Measurements from ENCODE around the gene KRT23.

Gene KRT23, protein sequence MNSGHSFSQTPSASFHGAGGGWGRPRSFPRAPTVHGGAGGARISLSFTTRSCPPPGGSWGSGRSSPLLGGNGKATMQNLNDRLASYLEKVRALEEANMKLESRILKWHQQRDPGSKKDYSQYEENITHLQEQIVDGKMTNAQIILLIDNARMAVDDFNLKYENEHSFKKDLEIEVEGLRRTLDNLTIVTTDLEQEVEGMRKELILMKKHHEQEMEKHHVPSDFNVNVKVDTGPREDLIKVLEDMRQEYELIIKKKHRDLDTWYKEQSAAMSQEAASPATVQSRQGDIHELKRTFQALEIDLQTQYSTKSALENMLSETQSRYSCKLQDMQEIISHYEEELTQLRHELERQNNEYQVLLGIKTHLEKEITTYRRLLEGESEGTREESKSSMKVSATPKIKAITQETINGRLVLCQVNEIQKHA

DNA sequence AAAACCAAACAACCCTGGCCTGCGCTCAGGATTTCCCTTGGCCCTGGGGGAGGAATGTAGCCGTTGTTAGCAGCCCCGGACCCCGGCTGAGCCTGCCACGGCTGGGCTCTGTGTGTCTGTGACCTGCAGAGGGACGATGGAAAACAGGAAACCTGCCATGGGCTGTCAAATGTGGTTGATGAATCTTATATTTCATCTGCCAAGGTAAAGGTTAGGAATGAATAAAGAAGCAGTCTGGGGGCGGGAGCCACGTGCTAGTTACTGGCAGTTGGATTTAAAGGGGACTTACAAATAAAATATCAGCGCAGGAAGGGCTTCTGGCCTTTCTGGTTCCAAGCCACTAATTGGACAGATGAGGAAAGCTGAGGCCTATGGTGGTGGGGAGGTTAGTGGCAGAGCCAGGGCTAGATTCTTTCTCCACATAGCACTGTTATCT is at the start of gene KRT23:
Gene KRT23 (minus strand): TSS at position 263 of the 436 bp plus-strand sequence. CDS start 1,043 bp downstream, outside the sequence.
- no peak for DNase-seq

DNA sequence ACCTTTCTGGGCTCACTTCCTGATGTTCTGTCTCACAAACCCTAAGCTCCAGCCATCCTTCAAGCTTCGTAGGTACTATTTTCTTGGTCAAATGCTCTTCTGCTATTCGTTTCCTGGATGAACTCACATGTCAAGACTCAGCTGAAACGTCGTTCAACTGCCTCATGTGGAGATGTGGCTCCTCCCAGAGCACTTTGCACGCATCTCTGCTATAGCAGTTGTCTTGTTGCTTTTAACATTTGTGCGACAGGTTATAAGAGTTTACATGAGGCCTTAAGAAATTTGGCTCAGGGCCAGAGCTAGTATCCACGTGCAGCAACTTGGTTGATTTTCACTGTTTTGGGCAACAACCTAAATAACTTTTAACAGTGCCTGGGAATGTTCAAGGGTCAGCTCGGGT is 49.5 kb upstream of the KRT23 start:
- DNase-seq, result no peak

DNA sequence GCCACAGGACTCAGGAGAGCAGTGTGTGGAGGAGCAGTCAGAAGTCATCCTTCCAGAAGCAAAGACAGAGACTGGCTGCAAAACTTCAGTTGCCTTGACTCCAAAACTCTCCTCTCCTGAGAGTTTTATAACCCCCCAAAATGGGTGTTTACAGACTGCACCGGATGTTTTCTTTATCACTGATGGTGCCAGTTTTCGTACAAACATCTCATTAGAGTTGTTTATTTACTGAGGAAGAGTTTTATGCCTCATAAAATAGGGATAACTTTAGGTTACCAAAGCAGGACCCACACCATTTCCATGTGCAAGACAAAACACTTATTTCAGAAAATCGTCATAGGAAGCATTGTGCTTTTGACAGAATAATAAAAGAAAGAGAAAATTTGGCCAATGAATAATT is 46.8 kb upstream of the KRT23 start, which contains the start of gene KRT40:
Gene KRT40 (minus strand): TSS at position 101 of the 400 bp plus-strand sequence. CDS start 53 bp downstream, at position 48.
- no peak for DNase-seq

DNA sequence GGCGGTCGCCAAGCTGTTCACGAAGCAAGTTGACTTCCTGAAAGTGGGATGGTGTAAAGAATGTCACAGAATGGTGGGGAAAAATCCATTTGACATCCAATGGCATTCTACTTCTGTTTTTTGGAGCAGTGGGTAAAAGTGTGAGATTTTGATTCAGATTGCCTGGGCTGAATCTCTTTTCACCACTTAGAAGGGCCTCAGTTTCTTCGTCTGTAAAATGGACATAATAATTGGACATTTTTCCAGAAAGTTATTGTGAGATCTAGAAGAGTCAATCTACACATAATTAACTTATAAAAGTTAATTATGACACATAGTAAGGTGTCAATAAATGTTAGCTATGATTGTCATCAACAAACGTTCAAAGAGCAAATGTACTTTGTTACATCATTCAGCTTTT is 43.7 kb upstream of the KRT23 start:
- no peak for DNase-seq

DNA sequence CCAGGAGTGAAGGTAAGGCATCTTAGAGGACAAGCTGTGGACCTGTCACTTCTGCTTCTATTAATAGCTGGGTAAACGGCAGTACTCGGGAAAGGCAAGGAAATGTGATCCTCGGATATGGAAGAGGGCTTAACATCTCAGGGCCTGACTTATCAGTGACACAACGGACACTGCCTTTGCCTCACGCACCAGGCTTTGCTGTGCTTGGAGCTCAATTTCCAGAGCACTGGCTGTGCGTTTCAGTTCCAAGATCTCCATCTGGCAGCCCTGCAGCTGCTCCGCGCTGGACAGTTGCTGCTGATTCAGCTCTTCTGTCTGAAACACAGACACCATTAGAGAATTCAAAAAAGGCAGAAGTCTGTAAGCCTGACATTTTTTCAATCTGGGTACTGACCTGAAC is 43.1 kb upstream of the KRT23 start:
- DNase-seq, result no peak

DNA sequence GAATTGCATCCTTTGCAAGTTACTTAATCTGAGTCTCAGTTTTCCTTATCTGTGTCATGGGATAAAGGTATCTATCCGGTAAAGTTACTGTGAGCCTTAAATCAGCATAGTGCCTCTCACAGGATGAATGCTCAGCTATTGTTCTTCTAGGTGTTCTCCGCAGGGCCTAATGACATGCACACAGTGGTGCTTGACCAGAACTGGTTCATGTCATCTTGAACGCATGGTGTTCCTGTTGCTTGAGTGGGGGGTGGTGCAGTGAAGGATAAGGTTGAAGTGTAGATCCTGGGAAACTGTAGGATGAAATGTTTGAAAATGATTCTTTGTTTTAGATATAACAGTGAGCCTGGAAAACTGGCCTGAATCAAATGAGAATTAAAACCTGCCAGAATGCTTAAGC is 42.7 kb upstream of the KRT23 start:
- DNase-seq, result no peak

DNA sequence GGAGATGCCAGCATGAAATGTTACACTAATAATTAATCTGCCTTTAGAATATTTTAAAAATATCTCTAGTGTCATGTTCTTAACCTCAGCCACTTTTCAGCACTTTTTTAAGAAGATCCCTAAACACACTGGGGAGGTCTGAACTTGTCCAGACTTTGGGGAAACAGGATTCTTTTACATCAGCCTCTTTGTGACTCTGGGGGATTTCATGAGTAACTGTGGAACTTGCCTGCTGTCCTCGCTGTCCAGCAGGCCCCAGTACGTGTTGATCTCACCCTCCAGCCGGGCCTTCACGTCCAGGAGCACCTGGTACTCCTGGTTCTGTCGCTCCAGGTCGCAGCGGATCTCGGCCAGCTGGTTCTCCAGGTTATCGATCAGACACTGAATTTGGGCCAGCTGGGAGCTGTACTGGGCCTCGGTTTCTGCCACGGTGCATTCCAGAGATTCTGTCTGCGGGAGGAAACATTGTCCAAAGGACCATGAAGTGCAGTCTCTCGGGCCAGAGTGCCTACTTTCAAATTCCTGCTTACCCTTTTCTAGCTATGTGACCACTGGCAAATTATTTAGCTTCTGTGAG is 41.2 kb upstream of the KRT23 start:
- no peak for DNase-seq

DNA sequence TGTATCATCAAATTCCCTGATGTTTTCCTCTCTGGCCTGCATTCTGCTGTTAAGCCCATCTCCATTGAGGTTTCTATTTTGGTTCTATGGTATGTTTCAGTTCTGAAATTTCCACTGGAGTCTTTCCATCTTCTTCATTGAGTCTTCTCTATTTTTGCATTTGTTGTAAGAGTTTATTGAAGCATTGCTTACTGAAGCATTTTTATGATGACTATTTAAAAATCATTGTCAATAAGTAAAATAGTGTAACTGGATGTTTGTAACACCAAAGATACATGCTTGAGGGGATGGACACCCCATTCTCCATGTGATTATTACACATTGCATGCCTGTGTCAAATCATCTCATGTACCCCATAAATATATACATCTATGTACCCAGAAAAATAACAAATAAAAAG is 38.1 kb upstream of the KRT23 start:
- DNase-seq, result no peak

DNA sequence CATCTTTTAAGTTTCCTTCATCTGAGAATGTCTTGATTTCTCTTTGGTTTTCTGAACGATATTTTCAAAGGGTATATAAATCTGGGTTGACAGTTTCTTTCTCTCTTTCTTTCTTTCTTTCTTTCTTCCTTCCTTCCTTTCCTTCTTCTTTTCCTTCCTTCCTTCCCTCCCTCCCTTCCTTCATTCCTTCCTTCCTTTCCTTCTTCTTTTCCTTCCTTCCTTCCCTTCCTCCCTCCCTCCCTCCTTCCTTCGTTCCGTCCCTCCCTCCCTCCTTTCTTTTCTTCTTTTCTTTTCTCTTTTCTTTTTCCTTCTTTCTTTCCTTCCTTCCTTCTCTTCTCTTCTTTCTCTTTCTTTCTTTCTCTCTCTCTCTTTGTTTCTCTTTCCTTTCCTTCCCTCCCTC is 36.9 kb upstream of the KRT23 start:
- no peak for DNase-seq

DNA sequence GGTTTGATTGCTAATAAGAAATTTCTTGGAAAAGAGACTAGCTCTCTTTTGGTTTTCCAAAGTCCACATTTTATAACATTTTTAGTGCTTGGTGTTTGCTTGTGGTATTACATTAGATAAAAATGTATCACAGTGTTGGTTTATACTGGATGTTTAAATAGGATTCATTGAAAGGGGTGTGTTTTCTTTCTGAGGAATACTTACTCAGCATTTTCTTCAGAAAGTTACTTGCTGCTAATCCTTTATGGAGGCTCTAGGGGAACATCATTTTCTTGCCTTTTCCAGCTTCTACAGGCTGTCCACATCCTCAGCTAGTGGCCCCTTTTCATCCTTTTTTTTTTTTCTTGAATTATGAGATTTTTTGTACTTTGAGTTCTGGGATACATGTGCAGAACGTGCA is 30.1 kb upstream of the KRT23 start:
- no peak for DNase-seq

DNA sequence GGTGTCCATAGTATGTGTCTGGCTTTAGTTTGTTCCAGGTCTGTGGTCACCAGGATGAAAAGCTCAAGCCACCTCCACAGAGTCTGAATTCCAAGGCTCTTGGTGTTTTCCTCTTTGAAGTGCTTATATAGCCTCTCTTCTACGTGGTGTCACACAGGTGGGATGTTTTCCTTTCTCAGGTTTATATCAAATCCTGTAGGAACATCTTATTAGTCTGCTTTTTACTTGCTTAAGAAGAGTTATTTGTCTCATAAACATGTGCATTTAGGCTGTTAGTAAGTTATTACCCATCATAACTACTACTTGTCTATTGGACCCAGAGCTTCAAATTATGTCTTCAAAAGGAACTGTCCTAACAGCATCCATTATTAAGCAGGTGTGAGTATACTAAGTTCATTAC is 29.4 kb upstream of the KRT23 start, which contains the start of gene KRT39:
Gene KRT39 (minus strand): TSS at position 101 of the 400 bp plus-strand sequence. CDS start 92 bp downstream, at position 9.
- no peak for DNase-seq

DNA sequence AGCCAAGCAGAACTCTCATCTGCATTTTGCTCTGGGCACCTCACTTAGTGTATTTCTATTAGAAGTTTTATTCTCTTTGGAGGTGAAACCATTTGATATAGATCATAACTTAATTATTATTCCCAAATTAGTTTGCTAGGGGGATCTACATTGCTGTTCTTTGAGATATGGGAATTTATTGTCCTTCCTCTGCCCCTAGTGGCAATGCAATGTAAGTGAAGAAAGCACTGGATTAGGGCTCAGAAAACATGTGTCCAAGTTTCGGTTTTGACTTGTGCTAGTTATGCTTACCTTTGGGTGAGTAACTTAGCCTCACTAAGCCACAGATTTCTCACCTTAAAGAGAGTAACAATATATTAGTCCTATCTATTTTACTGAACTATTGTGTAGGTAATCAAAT is 26.4 kb upstream of the KRT23 start:
- peak; percentile 17 for DNase-seq

DNA sequence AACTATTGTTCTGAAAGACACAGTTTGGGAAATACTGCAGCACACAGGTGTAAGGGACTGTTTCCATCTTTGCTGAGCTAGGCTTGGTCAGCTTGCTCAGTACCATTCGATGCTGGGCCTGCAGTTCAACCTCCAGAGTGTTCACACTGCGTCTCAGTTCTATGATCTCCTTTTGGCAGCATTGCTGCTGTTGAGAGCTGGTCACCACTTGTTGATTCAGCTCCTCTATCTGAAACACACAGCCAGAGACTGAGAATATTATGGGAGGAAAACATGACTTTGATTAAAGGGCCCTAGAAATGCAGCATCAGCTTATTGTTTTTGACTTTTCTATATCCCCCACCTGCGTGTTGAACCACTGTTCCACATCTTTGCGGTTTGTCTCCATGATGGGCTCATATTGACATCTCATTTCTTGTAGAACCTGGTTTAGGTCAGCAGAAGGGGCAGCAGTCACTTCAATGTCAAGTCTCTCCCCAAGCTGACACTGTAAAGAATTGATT is 24.7 kb upstream of the KRT23 start:
- no peak for DNase-seq

DNA sequence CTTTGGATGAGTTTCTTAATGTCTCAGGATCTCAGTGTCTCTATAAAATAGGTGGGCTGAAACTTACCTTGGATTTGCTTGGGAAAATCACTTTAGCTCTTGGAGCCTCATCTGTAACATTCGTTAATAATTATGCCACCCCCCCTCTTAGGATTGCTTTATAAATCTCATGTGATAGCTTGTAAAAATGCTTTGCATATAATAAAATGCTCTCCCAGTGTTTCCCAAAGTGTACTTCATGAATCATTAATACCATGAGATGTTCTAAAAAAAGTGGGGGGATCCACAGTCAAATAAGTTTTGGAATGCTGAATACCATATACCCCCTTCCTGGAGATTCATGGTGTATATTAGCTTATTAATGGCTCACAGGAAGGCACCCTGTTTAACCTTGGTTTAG is 24.1 kb upstream of the KRT23 start:
- no peak for DNase-seq

DNA sequence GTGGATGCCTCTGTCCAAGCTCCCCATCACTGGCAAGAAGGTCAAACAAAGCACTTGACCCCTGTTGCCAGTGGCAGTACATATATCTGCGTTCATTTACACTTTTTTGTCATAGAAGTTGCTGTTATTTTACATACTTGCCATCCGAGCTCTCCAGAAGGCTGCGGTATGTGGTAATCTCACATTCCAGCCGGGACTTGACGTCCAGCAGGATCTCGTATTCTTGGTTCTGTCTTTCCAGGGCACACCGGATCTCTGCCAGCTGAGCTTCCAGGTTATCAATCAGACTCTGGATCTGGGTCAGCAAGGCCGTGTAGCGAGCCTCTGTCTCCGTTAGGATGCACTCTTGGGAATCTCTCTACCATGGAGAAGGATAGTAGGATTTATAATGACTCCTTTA is 22.7 kb upstream of the KRT23 start:
- no peak for DNase-seq

DNA sequence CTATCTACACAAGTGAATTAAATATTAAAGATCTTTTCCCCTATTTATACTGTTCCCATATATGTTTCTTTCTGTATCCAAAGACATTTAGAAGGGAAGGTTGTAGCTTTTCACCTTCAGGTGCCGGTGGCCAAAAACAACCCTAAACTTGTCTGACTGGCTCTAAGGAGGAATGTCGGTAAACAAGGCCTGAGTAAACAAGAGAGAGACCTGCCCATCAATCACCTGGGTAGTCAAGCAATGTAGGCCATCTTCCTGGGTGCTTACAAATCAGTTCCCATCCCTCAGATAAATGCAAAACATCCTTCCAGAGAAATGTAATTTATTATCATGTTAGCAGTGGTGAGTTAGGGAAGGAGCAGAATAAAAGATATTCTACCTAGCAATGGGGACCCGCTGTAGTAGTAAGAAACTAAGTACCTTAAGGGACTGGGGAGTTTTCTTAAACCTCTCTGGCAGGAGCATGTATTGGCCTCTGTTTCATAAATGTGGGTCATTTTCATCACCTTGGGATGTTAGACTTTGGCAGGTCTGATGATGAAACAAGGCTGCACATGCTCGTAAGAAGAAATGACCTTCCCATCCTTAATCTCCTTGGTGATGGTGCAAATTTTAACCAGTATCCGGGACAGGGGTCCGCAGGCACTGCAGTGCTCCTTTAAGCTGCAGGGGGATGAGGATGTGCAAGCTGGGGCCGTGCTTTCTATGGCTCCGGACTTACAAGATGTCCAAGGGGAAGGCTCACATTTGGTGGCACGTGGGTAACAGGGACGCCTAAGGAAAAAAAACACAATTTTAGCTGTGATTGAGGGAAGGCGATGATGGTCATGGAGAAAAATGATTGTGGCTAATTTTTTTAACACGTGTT is 20.9 kb upstream of the KRT23 start:
- DNase-seq, result no peak

DNA sequence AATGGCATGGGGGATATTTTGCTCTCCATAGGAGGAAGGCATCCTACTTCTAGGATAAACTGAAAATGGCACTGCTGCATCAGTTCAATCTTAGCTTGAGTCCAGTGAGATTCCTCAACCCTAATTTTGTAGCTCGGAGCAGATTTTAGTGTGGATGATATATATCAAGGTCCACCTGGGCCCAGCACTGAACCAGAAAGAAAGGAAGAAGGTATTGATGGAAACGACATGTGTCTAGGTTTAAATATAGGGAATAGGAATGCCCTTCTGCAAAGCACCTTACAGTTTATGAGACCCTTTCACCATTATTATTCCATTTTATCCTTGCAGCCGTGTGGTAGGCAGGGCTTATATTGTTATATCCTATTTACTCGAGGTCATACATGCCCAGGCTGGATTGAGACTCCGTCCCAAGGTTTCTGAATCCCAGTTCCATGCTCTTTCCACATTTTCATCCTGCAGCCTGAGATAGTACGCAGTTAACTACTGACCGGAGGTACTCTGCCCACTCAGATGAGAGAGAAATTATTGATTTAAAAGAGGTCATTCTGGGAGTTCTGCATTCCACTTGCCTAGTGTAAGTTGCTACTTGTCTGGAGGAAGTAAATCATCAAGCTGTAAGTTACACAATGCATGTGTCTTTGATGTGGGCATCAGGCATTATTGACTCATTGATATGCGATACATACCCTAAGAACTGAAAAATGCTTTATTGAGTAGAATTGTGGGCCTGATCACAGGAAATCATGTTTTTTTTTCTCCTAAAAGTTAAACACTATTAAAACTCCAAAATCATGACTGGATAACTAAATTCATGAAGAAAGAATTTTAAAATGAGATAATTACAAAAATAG is 19.2 kb upstream of the KRT23 start:
- no peak for DNase-seq

DNA sequence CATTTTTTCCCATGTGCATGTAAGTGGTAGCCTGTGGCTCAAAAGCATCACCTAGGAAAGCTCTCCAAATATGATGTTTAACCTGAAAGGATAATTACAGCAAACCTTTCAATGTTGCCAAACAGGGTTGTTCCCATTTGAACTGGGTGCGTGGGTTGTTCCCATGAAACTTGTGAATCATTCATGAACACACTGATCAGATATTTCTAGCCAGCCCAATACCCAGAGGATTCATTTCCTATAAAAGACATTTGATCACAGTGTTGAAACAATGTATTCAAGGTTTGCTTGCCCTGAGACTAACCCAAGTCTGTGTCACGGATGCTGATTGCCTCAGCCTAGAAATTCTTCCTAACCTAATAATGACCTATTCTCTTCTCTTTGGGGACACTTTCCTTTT is 16.4 kb upstream of the KRT23 start:
- no peak for DNase-seq

DNA sequence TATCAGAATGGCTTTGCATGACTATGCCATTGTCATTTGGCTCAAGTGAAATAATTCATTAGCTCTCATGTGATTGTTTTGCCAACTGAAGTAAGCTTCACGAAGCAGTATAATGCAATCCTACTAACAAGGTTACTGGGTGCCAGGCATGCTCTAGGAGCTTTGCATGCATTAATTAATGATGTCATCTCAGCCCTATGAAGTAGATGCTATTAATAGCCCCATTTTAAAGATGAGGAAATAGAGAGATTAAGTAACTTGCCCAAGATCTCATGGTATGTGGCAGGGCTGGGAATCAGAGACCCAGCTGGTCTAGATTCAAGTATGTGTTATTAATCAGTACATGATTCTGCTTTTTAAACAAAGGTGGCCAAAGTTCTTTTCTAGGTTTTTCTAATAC is 15.2 kb upstream of the KRT23 start:
- no peak for DNase-seq

DNA sequence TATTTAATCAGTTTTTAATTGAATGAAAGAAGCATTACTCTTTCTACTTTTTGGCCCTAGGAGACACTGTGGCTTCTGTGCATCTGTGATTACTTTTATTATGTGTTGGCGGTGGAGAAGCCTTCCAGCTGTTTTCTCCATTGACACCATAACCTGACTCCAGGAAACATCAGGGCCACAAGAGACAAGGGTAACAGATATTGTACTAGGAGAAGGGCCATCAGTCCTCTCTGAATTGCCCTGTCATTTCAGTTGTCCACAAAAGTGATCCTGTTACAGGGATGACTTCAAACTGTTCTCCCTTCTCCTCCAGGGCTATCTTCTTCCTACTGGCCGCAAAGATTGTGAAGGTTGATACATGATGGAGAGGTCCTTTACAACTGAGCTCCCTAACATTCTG is 14.7 kb upstream of the KRT23 start:
- no peak for DNase-seq

DNA sequence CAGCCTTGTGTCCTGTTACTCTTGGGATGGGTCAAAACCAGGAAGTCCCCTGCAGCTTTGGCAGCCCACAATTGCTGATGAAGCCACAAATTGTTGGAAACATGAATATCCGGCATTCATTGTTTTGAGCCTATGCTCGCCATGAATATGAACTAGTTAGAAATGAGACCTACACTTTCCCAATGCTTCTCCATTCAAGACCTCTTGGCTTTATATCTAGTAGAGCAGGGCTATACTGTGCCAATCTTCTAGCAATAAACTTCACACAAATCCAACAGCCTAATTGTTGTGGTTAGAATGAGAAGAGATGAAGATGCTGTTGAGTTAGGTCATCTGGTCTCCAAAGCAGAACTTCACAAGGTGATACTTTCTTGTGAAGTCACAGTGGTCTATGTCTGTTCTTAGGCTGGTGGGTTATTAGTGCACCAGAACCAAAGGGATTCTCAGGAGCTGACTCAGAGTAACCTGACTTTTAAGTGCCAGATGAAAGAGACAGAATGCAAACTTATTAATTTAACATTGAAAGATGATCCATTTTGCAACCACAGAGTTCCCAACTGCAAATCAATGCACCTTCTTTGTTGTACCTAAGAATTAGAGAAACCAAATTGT is 13.7 kb upstream of the KRT23 start:
- no peak for DNase-seq

DNA sequence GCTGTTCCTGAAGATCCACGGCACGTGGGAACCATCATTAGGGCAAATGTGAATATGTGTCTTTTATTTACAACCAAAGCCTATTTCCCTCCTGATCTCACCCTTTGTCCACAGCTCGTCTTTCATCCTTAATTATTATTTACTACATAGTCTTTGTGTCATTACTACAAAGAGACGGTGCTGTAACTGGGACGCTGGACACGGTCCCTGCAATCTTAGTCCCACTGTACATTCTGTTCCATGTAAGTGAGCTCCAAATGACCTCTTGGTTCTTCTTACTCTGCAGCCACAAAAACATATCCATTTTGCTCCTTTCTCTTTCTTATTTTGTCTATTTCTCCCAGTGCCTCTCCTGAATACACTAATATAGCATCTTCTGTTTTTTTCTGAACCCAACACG is 12.7 kb upstream of the KRT23 start:
- no peak for DNase-seq
